GM12892 (cell line): Measurements from ENCODE around the gene AVEN.

ENCODE experiments used
- POLR2A ChIP-seq: IDR thresholded peaks from 2 replicates; pipeline ENCODE4 v1.6.1; 2011; ENCODE audit warnings: low read depth, low read length, control low read depth
- POLR2AphosphoS5 ChIP-seq: IDR thresholded peaks from 2 replicates; pipeline ENCODE4 v1.6.1; 2011; ENCODE audit warnings: low read depth, low read length, control low read depth
- TAF1 ChIP-seq: IDR thresholded peaks from 2 replicates; pipeline ENCODE4 v1.6.1; 2011; ENCODE audit warnings: low read depth, mild to moderate bottlenecking, control low read depth, low read length, borderline replicate concordance

DNA sequence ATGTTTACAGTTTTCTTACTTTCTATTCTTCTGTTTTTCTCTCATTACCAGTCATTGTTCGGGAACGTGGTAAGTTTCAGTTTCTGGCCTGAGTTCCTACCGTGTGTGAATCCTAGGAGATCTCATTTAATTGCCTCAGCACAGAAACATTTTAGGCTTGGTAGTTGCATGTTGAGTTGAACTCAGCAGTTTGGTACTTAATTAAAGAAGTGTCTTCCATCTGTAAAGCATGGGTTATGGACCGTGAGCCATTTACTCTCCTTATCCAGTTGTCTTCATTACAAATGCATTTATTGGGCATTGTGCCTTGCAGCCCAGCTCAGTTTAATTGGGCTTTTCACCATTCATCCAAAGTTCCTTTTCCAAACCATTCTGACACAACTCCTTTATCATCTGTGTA lies 212.8 kb downstream of the AVEN start:
- TF ChIP-seq POLR2A, result no peak
- no peak for TF ChIP-seq POLR2AphosphoS5
- no peak for TF ChIP-seq TAF1
